Karpas-422 (cell line): ENCODE results near the gene AGPAT3. TPM values are rescaled to one million over a fixed set of nuclear protein-coding genes. Genes with fewer than 3 reads are reported as not detected.

Experiments used
- DNase-seq: peaks from one replicate; pipeline ENCODE4 v3.0.0-alpha.2; 2015
- H2AFZ ChIP-seq: fragments of 200-600 bp; sonication (generic); 2 replicates; pipeline ENCODE4 v1.6.1; 2014; ENCODE audit warnings: antibody characterized with exemption, low read length, mixed read lengths
- H3K27ac ChIP-seq: fragments of 200-600 bp; sonication (generic); 2 replicates; pipeline ENCODE4 v1.5.1; 2014; ENCODE audit warnings: mild to moderate bottlenecking, low read length, moderate library complexity
- H3K27me3 ChIP-seq: fragments of 200-600 bp; sonication (generic); 2 replicates; pipeline ENCODE4 v1.6.1; 2014; ENCODE audit warnings: low read length, mixed read lengths
- H3K36me3 ChIP-seq: fragments of 200-600 bp; sonication (generic); 2 replicates; pipeline ENCODE4 v1.6.1; 2014; ENCODE audit warnings: low read length, mixed read lengths; ENCODE audit not compliant: insufficient read depth
- H3K4me1 ChIP-seq: fragments of 200-600 bp; sonication (generic); 2 replicates; pipeline ENCODE4 v1.6.1; 2014; ENCODE audit warnings: mild to moderate bottlenecking, low read length, mixed read lengths
- H3K4me2 ChIP-seq: fragments of 200-600 bp; sonication (generic); 2 replicates; pipeline ENCODE4 v1.6.1; 2014; ENCODE audit warnings: low read length, low read depth, mild to moderate bottlenecking; ENCODE audit not compliant: poor library complexity, severe bottlenecking
- H3K4me3 ChIP-seq: fragments of 200-600 bp; sonication (generic); 2 replicates; pipeline ENCODE4 v1.5.1; 2014; ENCODE audit warnings: mild to moderate bottlenecking, antibody characterized with exemption, low read length, mixed read lengths
- H3K79me2 ChIP-seq: fragments of 200-600 bp; sonication (generic); 2 replicates; pipeline ENCODE4 v1.6.1; 2014; ENCODE audit warnings: mild to moderate bottlenecking, low read length, mixed read lengths
- H3K9ac ChIP-seq: fragments of 200-600 bp; sonication (generic); 2 replicates; pipeline ENCODE4 v1.6.0; 2014; ENCODE audit warnings: low read length
- H3K9me2 ChIP-seq: fragments of 200-600 bp; sonication (generic), shearing (Covaris generic); replicated peaks from 2 replicates; pipeline ENCODE4 v1.6.0; 2014; ENCODE audit warnings: mild to moderate bottlenecking, low read length, moderate library complexity; ENCODE audit not compliant: insufficient read depth
- H3K9me3 ChIP-seq: fragments of 300-700, 200-600 bp; sonication (generic); 2 replicates; pipeline ENCODE4 v1.6.1; 2014; ENCODE audit warnings: low read length, mixed read lengths
- H4K20me1 ChIP-seq: fragments of 200-600 bp; sonication (generic); 2 replicates; pipeline ENCODE4 v1.6.1; 2014; ENCODE audit warnings: mild to moderate bottlenecking, antibody characterized with exemption, low read length, low read depth; ENCODE audit not compliant: insufficient read depth
- total RNA-seq: library from RNA; depleted of rRNA; stranded (reverse); fragments of >200 nt; shearing (Covaris generic); gene quantifications from 2 replicates; pipeline ENCODE4 v1.2.3, GENCODE V29; 2014; ENCODE audit warnings: low replicate concordance

The AGPAT3 gene
- total RNA-seq, 1 experiment from 2014 or later: 29.0 TPM

DNA sequence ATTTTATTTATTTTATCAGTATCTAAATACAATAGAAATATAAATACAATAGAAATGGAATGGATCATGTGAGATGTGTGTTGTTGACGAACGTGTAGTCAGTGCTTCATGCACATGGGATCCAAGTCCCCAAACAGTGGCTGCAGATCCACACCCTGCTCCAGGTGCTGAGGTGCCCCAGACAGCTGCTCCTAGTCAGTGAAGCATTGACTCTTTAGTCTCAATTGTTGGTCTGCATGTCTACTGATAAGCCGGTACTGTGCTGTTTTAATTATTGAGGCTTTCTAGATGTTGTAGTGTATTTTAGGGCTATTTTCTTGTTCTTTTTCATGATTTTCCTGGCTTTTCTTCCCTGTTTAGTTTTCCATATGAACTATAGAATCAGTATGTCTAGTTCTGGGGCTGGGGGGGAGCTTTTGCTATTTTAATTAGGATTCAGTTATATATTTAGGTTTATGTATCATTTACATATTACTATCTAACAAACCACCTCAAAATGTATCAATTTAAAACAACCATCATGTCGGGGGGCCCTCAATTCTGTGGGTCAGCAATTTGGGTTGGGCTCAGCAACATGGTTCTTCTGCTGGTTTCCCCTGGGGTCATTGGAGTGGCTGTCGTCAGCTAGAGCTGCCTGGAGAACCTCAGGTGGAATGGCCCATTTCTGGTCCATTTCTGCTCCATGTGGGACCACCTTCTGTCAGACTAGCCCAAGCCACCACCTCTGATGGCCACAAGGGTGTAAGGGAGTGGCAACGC is 83.9 kb downstream of the AGPAT3 start:
- no peak overlapping the region for H3K9ac ChIP-seq
- H3K27ac ChIP-seq: no peak overlapping the region

DNA sequence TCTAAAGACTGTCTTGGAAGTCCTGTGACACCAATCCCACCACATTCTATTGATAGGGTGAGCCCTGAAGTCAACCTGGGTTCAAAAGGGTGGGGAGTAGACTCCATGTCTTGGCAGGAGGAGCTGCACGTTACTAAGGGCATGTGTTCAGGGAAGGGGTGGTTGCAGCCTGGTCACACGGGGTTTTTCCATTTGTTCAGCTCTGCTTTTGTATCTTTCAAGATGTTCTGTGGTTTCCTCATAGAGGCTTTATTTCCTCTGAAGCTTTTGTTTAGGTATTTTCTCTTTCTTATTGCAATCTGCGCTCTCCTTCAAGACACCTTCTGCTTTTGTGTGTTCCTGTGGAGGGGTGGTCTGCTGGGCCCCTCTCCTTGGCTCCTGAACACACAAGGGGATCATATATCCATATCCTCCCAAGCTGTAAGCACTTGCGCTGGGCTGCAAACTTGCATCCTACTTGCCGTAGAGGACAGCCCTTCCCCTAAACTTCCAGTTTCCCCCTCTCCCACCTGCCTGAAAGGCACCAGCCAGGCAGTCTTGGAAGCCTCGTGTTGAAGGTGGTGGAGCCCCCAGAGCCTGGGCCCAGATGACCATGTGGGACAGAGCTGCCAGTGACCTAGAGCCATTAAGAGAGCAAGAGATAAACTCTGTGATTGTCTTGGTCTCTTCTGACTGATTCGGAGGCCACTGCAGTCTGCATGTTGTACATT is 84.6 kb downstream of the AGPAT3 start:
- no peak for DNase-seq
- Histone ChIP-seq H3K4me3 (no peak overlapping the region), H3K9me2 (no peaks in the 10 kb centered on the region), H3K4me1 (no peaks in the 10 kb centered on the region), H2AFZ (no peak overlapping the region), H3K9me3 (peaks cover 11% of the 10 kb centered on the region), H3K4me2 (no peak overlapping the region), H4K20me1 (no peaks in the 10 kb centered on the region), H3K79me2 (peaks cover 23% of the 10 kb centered on the region), H3K27ac (no peak overlapping the region), H3K9ac (no peak overlapping the region), H3K27me3 (no peaks in the 10 kb centered on the region), H3K36me3 (peaks cover 20% of the 10 kb centered on the region; the same call in 1 of the 2 replicates)

More for the DNA sequence above, 83.9 kb downstream of the AGPAT3 start:
- Histone ChIP-seq H3K9me2 (no peaks in the 10 kb centered on the region), H3K4me2 (no peak overlapping the region), H3K4me3 (no peak overlapping the region), H3K79me2 (peaks cover 22% of the 10 kb centered on the region), H3K4me1 (no peaks in the 10 kb centered on the region), H3K9me3 (peaks cover 11% of the 10 kb centered on the region), H2AFZ (no peak overlapping the region), H3K27me3 (no peaks in the 10 kb centered on the region), H4K20me1 (no peaks in the 10 kb centered on the region), H3K36me3 (peaks cover 20% of the 10 kb centered on the region; the same call in 1 of the 2 replicates)
- DNase-seq: no peak

DNA sequence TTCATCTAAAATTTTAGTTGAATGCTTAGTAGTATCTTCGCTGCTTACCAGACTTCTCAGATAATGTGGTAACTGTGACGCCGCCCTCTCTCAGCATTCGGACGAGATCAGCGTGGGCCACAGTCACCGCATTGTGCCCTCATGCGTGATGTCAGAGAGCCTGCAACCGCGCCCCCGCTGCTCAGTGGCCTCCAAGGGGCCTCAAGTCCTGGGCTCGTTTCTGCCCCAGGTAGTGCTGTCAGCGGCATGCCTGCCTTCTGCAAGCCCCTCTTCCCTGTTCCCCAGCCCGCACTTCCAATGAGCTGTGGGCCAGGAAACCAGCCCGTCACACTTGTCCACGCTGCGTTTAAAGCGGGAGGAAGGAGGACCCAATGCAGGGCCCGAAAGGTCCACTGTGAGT is 85.5 kb downstream of the AGPAT3 start:
- peaks cover 20% of the 10 kb centered on the region; the same call in 1 of the 2 replicates for H3K36me3 ChIP-seq
- no peak overlapping the region for H3K4me2 ChIP-seq
- DNase-seq: no peak
- peaks cover 22% of the 10 kb centered on the region for H3K79me2 ChIP-seq
- no peak overlapping the region for H3K27ac ChIP-seq
- H3K4me3 ChIP-seq: no peak overlapping the region
- H3K4me1 ChIP-seq: no peaks in the 10 kb centered on the region
- no peak overlapping the region for H3K9ac ChIP-seq
- no peak overlapping the region for H2AFZ ChIP-seq
- H3K27me3 ChIP-seq: no peaks in the 10 kb centered on the region
- no peaks in the 10 kb centered on the region for H3K9me2 ChIP-seq
- peaks cover 11% of the 10 kb centered on the region for H3K9me3 ChIP-seq
- H4K20me1 ChIP-seq: no peaks in the 10 kb centered on the region

DNA sequence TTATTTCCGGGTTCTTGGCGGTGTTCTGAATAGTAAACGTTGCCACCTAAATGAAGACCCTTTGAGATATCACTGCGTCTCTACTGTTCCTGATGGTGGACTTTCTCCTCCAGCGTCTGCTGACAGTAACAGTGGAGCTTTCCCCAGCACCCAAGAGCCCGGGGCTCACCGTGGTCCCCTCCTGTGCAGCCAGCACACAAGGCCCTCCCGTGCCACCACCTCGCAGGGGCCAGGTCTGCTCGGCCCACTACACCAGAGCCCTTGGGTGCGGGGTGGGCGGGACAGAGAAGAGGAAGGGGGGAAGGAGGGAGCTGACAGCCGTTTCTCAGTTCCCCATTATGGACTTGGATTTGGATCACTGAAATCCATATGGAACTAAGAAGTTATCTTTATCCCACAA is 85.9 kb downstream of the AGPAT3 start:
- Histone ChIP-seq H3K27me3 (no peaks in the 10 kb centered on the region), H3K27ac (no peak overlapping the region), H3K9ac (no peak overlapping the region), H3K4me3 (no peak overlapping the region), H2AFZ (no peak overlapping the region), H3K9me2 (no peaks in the 10 kb centered on the region), H3K36me3 (peaks cover 20% of the 10 kb centered on the region; the same call in 1 of the 2 replicates), H3K9me3 (peaks cover 11% of the 10 kb centered on the region), H4K20me1 (no peaks in the 10 kb centered on the region), H3K4me1 (no peaks in the 10 kb centered on the region), H3K79me2 (peaks cover 22% of the 10 kb centered on the region), H3K4me2 (no peak overlapping the region)
- DNase-seq: no peak

DNA sequence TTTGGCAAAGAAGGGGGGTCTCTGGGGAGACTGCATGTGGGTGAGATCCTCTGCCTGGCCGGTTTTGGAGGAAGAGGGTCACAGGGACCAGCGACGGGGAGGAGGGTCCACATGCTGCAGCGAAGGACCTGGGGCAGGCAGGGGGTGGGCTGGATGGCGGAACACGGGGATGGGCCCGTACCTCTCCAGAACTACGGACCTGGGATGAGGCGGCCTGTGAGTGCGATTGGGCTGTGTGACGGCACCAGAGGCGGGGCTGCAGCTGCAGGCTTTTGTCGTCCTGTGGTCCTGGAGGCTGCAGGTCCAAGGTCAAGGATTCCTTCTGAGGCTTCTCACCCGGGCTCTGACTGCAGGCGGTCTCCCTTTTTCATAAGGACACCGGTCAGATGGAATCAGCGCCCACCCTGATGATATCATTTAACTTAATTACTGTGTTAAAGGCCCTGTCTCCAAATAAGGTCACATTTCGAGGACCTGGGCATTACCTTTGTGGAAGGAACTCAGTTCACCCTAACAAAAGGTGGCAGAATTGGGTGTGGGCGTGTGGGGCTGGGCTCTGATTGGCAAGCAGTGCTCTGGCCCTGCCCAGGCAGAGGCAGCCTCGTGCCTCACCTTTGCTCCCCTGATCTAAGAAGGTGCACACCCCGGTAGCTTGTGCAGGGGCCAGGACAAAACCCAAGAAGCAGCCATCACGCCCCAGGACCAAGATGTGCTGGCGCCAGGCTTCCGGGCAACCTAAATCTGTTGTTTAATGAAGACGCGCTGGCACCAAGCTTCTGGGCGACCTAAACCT is 87.1 kb downstream of the AGPAT3 start:
- H3K9ac ChIP-seq: no peak overlapping the region
- H3K27me3 ChIP-seq: no peaks in the 10 kb centered on the region
- H3K9me2 ChIP-seq: no peaks in the 10 kb centered on the region
- peaks cover 11% of the 10 kb centered on the region for H3K9me3 ChIP-seq
- H2AFZ ChIP-seq: no peak overlapping the region
- DNase-seq: no peak
- peaks cover 24% of the 10 kb centered on the region for H3K79me2 ChIP-seq
- H3K27ac ChIP-seq: no peak overlapping the region
- peaks cover 19% of the 10 kb centered on the region; the same call in 1 of the 2 replicates for H3K36me3 ChIP-seq
- no peak overlapping the region for H3K4me2 ChIP-seq
- no peak overlapping the region for H3K4me3 ChIP-seq
- H3K4me1 ChIP-seq: no peaks in the 10 kb centered on the region
- no peaks in the 10 kb centered on the region for H4K20me1 ChIP-seq

DNA sequence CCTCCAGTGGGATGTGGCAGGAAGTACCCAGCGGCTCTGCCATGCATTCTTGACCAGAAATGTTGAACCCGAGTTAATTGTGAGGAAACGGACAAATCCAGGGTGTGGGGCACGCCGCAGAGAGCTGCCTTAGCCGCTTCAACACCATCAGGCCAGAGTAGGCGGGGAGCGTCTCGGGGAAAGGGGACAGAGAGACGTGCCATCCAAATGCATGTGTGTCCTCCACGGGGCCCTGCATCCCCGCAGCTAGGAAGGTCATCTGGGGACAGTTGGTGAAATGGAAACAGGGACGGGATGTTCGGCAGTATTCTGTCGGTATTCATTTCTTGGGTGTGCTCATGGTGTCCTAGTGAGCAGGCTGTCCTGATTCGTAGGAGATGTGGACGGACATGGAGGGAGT is 88.0 kb downstream of the AGPAT3 start:
- H2AFZ ChIP-seq: no peak overlapping the region
- H3K4me2 ChIP-seq: no peak overlapping the region
- no peak overlapping the region for H3K4me3 ChIP-seq
- H3K27me3 ChIP-seq: no peaks in the 10 kb centered on the region
- peaks cover 28% of the 10 kb centered on the region for H3K79me2 ChIP-seq
- peaks cover 13% of the 10 kb centered on the region; the same call in 1 of the 2 replicates for H3K36me3 ChIP-seq
- H3K9ac ChIP-seq: no peak overlapping the region
- no peaks in the 10 kb centered on the region for H4K20me1 ChIP-seq
- peaks cover 8% of the 10 kb centered on the region for H3K9me3 ChIP-seq
- H3K27ac ChIP-seq: no peak overlapping the region
- H3K9me2 ChIP-seq: no peaks in the 10 kb centered on the region
- no peak for DNase-seq
- no peaks in the 10 kb centered on the region for H3K4me1 ChIP-seq

DNA sequence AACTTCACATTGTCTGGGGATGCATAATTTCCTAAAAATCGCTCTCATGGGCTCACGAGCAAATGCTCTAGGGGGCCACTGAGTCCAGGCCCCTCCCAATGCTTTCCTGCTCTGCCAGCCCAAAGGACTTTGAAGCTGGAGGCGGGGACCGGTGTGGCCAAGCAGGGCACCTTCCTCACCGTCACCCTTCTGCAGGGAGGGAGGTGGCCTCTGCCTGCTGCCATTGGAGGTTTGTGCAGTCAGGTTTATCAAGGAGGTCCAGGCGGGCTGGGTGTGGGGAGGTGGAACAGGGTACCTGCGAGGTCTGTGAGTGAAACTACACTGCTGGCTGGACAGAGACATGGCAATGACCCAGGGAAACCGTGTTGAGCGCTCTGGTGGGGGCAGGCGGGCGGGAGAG is 89.0 kb downstream of the AGPAT3 start:
- H3K4me2 ChIP-seq: no peak overlapping the region
- DNase-seq: no peak
- H3K79me2 ChIP-seq: peaks cover 29% of the 10 kb centered on the region
- no peaks in the 10 kb centered on the region for H4K20me1 ChIP-seq
- H3K27me3 ChIP-seq: no peaks in the 10 kb centered on the region
- H3K27ac ChIP-seq: no peak overlapping the region
- no peak overlapping the region for H2AFZ ChIP-seq
- H3K4me1 ChIP-seq: no peaks in the 10 kb centered on the region
- H3K36me3 ChIP-seq: peaks cover 5% of the 10 kb centered on the region; the same call in 1 of the 2 replicates
- no peak overlapping the region for H3K9ac ChIP-seq
- H3K4me3 ChIP-seq: no peak overlapping the region
- peaks cover 3% of the 10 kb centered on the region for H3K9me3 ChIP-seq
- no peaks in the 10 kb centered on the region for H3K9me2 ChIP-seq

DNA sequence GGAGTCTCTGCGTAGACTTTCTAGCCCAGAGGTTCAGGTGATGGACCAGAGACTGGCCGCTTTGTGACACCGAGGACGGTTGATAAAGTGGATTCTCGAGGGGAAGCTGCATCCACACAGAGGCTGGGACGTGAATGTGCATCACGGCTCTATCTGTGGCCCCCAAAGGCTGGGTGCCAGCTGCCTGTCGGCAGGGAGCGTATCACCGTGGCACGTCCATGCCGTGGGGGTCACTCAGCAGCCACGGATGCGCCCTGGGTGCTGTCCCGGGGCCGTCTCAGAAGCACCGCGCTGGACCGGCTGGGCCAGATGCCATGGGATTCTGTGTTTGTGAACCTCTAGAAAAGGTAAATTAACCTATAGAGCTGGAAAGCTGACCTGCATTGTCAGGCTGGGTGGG is 89.9 kb downstream of the AGPAT3 start:
- Histone ChIP-seq H4K20me1 (no peaks in the 10 kb centered on the region), H3K27me3 (no peaks in the 10 kb centered on the region), H3K4me3 (no peak overlapping the region), H3K4me2 (no peak overlapping the region), H3K4me1 (no peaks in the 10 kb centered on the region), H3K9me3 (no peaks in the 10 kb centered on the region), H3K9me2 (no peaks in the 10 kb centered on the region), H3K79me2 (peaks cover 22% of the 10 kb centered on the region), H2AFZ (no peak overlapping the region), H3K27ac (no peak overlapping the region), H3K36me3 (no peaks in the 10 kb centered on the region), H3K9ac (no peak overlapping the region)
- DNase-seq: no peak
